ENCODE results near the gene DOCK4. TPM values are rescaled to one million over a fixed set of nuclear protein-coding genes. Genes with fewer than 3 reads are reported as not detected.

The DOCK4 gene
- total and polyA plus RNA-seq, 10 of the 15 experiments (the other 5 are each of a cell fraction or from before 2014, with no cell fraction given) = 0.03 to 0.73 (median 0.38) TPM

DNA sequence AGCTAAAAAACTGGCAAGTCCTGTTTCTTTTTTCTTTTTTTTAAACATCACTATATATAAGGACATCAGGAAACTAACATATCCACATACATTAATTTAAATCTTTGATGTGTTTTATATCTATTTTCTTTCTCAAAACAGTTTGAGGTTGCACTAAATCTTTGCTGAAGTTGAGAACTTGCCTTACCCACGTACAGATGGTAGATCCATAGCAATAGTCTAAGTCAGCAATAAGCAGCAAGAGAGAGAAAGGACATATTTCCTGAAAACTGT is 417.2 kb downstream of the DOCK4 start:
- FAIRE-seq = no peak
- RAD21 ChIA-PET (ENCODE audit: unreplicated experiment) = no interaction called here

More for the DNA sequence above, 417.2 kb downstream of the DOCK4 start:
- Histone ChIP-seq H4K20me1 (ENCODE audit: control insufficient read depth, insufficient read depth) (no peaks in the 10 kb centered on the region), H3K4me1 (ENCODE audit: control insufficient read depth, insufficient read depth, low read length) (no peaks in the 10 kb centered on the region), H3K79me2 (ENCODE audit: control insufficient read depth, insufficient read depth, low read length) (no peaks in the 10 kb centered on the region), H3K4me2 (ENCODE audit: control insufficient read depth, insufficient read depth) (no peak overlapping the region), H3K4me3 (no peak overlapping the region), H2AFZ (ENCODE audit: control insufficient read depth, low read depth, low read length) (no peak overlapping the region), H3K36me3 (ENCODE audit: control insufficient read depth in 2 of 2, insufficient read depth in 2 of 2, low read length in 1 of 2) (no peaks in the 10 kb centered on the region), H3K9ac (ENCODE audit: control insufficient read depth, insufficient read depth, low read length) (no peak overlapping the region), H3K9me3 (replicated peaks; ENCODE audit: control insufficient read depth, insufficient read depth, low read length) (no peaks in the 10 kb centered on the region), H3K27me3 (replicated peaks in 1 of 2; ENCODE audit: control insufficient read depth in 2 of 2, insufficient read depth in 2 of 2, low read length in 1 of 2) (no peaks in the 10 kb centered on the region), H3K27ac (ENCODE audit: control insufficient read depth, insufficient read depth) (no peak overlapping the region)
- in situ Hi-C loops (cut with MboI) (no loop called here), intact Hi-C loops (cut with micrococcal nuclease; ENCODE audit: unreplicated experiment) (no loop called here)
- CTCF ChIA-PET = interaction anchor here (1.5 kb wide), 1 partner anchor 36 kb away, joined by 3 read pairs; no protein-coding TSS in a partner anchor
- 37% methylated on average over 1 of the region's 1 CpG for WGBS (ENCODE audit: insufficient coverage, insufficient replicate concordance, low lambda C conversion rate, missing lambda C conversion rate)
- POLR2A ChIA-PET = no interaction called here
- BruUV-seq (replicated peaks) = no TSS peak
- SMC1A ChIA-PET (ENCODE audit: uncharacterized antibody, unreplicated experiment) = no interaction called here
- no peak for DNase-seq (ENCODE audit: low read depth, low spot score)
- no peak for TF ChIP-seq ZNF207 (IDR thresholded peaks at IDR 0.05; ENCODE audit: borderline replicate concordance)
- TF ChIP-seq, protein P1, sequence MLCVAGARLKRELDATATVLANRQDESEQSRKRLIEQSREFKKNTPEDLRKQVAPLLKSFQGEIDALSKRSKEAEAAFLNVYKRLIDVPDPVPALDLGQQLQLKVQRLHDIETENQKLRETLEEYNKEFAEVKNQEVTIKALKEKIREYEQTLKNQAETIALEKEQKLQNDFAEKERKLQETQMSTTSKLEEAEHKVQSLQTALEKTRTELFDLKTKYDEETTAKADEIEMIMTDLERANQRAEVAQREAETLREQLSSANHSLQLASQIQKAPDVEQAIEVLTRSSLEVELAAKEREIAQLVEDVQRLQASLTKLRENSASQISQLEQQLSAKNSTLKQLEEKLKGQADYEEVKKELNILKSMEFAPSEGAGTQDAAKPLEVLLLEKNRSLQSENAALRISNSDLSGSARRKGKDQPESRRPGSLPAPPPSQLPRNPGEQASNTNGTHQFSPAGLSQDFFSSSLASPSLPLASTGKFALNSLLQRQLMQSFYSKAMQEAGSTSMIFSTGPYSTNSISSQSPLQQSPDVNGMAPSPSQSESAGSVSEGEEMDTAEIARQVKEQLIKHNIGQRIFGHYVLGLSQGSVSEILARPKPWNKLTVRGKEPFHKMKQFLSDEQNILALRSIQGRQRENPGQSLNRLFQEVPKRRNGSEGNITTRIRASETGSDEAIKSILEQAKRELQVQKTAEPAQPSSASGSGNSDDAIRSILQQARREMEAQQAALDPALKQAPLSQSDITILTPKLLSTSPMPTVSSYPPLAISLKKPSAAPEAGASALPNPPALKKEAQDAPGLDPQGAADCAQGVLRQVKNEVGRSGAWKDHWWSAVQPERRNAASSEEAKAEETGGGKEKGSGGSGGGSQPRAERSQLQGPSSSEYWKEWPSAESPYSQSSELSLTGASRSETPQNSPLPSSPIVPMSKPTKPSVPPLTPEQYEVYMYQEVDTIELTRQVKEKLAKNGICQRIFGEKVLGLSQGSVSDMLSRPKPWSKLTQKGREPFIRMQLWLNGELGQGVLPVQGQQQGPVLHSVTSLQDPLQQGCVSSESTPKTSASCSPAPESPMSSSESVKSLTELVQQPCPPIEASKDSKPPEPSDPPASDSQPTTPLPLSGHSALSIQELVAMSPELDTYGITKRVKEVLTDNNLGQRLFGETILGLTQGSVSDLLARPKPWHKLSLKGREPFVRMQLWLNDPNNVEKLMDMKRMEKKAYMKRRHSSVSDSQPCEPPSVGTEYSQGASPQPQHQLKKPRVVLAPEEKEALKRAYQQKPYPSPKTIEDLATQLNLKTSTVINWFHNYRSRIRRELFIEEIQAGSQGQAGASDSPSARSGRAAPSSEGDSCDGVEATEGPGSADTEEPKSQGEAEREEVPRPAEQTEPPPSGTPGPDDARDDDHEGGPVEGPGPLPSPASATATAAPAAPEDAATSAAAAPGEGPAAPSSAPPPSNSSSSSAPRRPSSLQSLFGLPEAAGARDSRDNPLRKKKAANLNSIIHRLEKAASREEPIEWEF (IDR thresholded peaks at IDR 0.05; ENCODE audit: insufficient replicate concordance, low read depth, low read length) = no peak
- TF ChIP-seq, protein P2, sequence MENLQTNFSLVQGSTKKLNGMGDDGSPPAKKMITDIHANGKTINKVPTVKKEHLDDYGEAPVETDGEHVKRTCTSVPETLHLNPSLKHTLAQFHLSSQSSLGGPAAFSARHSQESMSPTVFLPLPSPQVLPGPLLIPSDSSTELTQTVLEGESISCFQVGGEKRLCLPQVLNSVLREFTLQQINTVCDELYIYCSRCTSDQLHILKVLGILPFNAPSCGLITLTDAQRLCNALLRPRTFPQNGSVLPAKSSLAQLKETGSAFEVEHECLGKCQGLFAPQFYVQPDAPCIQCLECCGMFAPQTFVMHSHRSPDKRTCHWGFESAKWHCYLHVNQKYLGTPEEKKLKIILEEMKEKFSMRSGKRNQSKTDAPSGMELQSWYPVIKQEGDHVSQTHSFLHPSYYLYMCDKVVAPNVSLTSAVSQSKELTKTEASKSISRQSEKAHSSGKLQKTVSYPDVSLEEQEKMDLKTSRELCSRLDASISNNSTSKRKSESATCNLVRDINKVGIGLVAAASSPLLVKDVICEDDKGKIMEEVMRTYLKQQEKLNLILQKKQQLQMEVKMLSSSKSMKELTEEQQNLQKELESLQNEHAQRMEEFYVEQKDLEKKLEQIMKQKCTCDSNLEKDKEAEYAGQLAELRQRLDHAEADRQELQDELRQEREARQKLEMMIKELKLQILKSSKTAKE (IDR thresholded peaks at IDR 0.05; ENCODE audit: low read depth, poor library complexity, severe bottlenecking) = no peak
- TF ChIP-seq, protein P3, sequence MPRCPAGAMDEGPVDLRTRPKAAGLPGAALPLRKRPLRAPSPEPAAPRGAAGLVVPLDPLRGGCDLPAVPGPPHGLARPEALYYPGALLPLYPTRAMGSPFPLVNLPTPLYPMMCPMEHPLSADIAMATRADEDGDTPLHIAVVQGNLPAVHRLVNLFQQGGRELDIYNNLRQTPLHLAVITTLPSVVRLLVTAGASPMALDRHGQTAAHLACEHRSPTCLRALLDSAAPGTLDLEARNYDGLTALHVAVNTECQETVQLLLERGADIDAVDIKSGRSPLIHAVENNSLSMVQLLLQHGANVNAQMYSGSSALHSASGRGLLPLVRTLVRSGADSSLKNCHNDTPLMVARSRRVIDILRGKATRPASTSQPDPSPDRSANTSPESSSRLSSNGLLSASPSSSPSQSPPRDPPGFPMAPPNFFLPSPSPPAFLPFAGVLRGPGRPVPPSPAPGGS (IDR thresholded peaks at IDR 0.05; ENCODE audit: borderline replicate concordance, insufficient read depth, low read depth, low read length, poor library complexity, severe bottlenecking) = no peak
- TF ChIP-seq, protein P4, sequence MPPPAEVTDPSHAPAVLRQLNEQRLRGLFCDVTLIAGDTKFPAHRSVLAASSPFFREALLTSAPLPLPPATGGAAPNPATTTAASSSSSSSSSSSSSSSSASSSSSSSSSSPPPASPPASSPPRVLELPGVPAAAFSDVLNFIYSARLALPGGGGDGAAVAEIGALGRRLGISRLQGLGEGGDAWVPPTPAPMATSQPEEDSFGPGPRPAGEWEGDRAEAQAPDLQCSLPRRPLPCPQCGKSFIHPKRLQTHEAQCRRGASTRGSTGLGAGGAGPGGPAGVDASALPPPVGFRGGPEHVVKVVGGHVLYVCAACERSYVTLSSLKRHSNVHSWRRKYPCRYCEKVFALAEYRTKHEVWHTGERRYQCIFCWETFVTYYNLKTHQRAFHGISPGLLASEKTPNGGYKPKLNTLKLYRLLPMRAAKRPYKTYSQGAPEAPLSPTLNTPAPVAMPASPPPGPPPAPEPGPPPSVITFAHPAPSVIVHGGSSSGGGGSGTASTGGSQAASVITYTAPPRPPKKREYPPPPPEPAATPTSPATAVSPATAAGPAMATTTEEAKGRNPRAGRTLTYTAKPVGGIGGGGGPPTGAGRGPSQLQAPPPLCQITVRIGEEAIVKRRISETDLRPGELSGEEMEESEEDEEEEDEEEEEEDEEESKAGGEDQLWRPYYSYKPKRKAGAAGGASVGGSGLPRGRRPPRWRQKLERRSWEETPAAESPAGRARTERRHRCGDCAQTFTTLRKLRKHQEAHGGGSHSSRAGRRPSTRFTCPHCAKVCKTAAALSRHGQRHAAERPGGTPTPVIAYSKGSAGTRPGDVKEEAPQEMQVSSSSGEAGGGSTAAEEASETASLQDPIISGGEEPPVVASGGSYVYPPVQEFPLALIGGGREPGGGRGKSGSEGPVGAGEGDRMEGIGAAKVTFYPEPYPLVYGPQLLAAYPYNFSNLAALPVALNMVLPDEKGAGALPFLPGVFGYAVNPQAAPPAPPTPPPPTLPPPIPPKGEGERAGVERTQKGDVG (CRISPR knock-in tag; IDR thresholded peaks at IDR 0.05) = no peak
- ATAC-seq = no peak
